DOHH2 (cell line): ENCODE measurements around the gene TSR1.

Source experiments
- EZH2phosphoT487 ChIP-seq: fragments of 200-600 bp; sonication (generic); IDR thresholded peaks from 2 replicates; pipeline ENCODE4 v1.6.1; 2017; ENCODE audit warnings: borderline replicate concordance, mild to moderate bottlenecking, antibody characterized with exemption, low read length, moderate library complexity, mixed read lengths
- TF ChIP-seq, protein P1 (sequence below): fragments of 200-600 bp; sonication (generic); IDR thresholded peaks from one replicate; pipeline ENCODE4 v1.5.1; 2014; ENCODE audit warnings: antibody characterized with exemption, mild to moderate bottlenecking, low read depth, low read length; ENCODE audit not compliant: poor library complexity, severe bottlenecking

DNA sequence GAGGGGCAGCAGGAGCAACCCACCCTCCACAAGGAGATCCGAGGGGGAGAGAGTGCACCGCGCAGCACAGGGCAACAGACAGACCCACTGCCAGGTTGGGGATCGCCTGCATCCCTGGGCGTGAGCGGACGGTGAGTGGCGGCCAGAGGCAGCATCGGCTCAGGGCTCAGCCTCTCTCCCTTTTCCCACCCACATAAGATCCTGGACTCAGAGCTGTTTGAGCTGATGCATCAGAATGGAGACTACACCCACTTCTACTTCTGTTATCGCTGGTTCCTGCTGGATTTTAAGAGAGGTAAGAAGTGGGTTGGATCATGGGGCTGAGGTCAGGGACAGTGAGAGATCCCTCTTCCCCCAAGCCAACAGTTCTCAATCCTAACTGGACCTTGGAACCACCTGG, 41.4 kb upstream of the TSR1 start:
- TF ChIP-seq, protein P1, sequence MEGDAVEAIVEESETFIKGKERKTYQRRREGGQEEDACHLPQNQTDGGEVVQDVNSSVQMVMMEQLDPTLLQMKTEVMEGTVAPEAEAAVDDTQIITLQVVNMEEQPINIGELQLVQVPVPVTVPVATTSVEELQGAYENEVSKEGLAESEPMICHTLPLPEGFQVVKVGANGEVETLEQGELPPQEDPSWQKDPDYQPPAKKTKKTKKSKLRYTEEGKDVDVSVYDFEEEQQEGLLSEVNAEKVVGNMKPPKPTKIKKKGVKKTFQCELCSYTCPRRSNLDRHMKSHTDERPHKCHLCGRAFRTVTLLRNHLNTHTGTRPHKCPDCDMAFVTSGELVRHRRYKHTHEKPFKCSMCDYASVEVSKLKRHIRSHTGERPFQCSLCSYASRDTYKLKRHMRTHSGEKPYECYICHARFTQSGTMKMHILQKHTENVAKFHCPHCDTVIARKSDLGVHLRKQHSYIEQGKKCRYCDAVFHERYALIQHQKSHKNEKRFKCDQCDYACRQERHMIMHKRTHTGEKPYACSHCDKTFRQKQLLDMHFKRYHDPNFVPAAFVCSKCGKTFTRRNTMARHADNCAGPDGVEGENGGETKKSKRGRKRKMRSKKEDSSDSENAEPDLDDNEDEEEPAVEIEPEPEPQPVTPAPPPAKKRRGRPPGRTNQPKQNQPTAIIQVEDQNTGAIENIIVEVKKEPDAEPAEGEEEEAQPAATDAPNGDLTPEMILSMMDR = no peak
- no peak for TF ChIP-seq EZH2phosphoT487
